ENCODE measurements around the gene SYAP1.

The SYAP1 gene

GRCh38 chrX:16762579-16762978 is 43.2 kb downstream of the SYAP1 start:
- Histone ChIP-seq H3K27ac (no peak overlapping the region), H3K4me3 (no peak overlapping the region)
- no peak for TF ChIP-seq CTCF (IDR thresholded peaks at IDR 0.05)
- no peak for DNase-seq (ENCODE audit: low spot score)

- TF ChIP-seq CTCF (IDR thresholded peaks at IDR 0.05): no peak
- no peak for DNase-seq (ENCODE audit: low spot score)
- Histone ChIP-seq H3K27ac (no peak overlapping the region), H3K4me3 (no peak overlapping the region)
These were observed 46.2 kb downstream of the SYAP1 start for GRCh38 chrX:16765594-16765993.

- H3K27ac ChIP-seq: no peak overlapping the region
- DNase-seq (ENCODE audit: low spot score): no peak
- TF ChIP-seq CTCF (IDR thresholded peaks at IDR 0.05): no peak
- H3K4me3 ChIP-seq: no peak overlapping the region
These were observed 51.6 kb downstream of the SYAP1 start for GRCh38 chrX:16770970-16771482.

GRCh38 chrX:16771483-16772398 is 52.3 kb downstream of the SYAP1 start:
- no peak for DNase-seq (ENCODE audit: low spot score)
- Histone ChIP-seq H3K4me3 (no peak overlapping the region), H3K27ac (no peak overlapping the region)
- no peak for TF ChIP-seq CTCF (IDR thresholded peaks at IDR 0.05)

GRCh38 chrX:16772460-16772859 is 53.0 kb downstream of the SYAP1 start:
- Histone ChIP-seq H3K4me3 (no peak overlapping the region), H3K27ac (no peak overlapping the region)
- no peak for DNase-seq (ENCODE audit: low spot score)
- TF ChIP-seq CTCF (IDR thresholded peaks at IDR 0.05): no peak

GRCh38 chrX:16774746-16775145 is 55.3 kb downstream of the SYAP1 start:
- TF ChIP-seq CTCF (IDR thresholded peaks at IDR 0.05): no peak
- Histone ChIP-seq H3K27ac (no peak overlapping the region), H3K4me3 (no peak overlapping the region)
- no peak for DNase-seq (ENCODE audit: low spot score)

GRCh38 chrX:16778545-16778944 is 59.1 kb downstream of the SYAP1 start:
- no peak overlapping the region for H3K4me3 ChIP-seq
- TF ChIP-seq CTCF (IDR thresholded peaks at IDR 0.05): no peak
- no peak overlapping the region for H3K27ac ChIP-seq
- DNase-seq (ENCODE audit: low spot score): no peak

Measured in coronary artery (tissue), 2 donors.